Neural cell (in vitro differentiated cells): ENCODE results near the gene RAB6D. TPM values are rescaled to one million over a fixed set of nuclear protein-coding genes. Genes with fewer than 3 reads are reported as not detected.
"Not testable (repeated sequence)": the region's sequence is repeated elsewhere in the genome, so short reads cannot be mapped to it uniquely, and the experiment has no call there.

Source experiments
- H2AFZ ChIP-seq: fragments of 200-600, 300-800 bp; sonication (generic), shearing (Covaris generic); 2 replicates; pipeline ENCODE4 v1.6.0; 2014; ENCODE audit warnings: low read depth, mild to moderate bottlenecking, antibody characterized with exemption, low read length, moderate library complexity
- H3F3A ChIP-seq: fragments of 200-600 bp; shearing (Covaris generic); 2 replicates; pipeline ENCODE4 v1.6.1; 2016; ENCODE audit warnings: mild to moderate bottlenecking, moderate library complexity, mixed read lengths, antibody characterized with exemption, low read length; ENCODE audit not compliant: insufficient read depth, poor library complexity, severe bottlenecking
- H3K27ac ChIP-seq: fragments of 200-600, 300-800 bp; sonication (generic), shearing (Covaris generic); 2 replicates; pipeline ENCODE4 v1.5.1; 2014; ENCODE audit warnings: mild to moderate bottlenecking, low read length, moderate library complexity
- H3K27me3 ChIP-seq: fragments of 300-800, 200-600 bp; sonication (generic), shearing (Covaris generic); 2 replicates; pipeline ENCODE4 v1.6.0; 2014; ENCODE audit warnings: mild to moderate bottlenecking, low read depth, low read length, moderate library complexity; ENCODE audit not compliant: insufficient read depth
- H3K36me3 ChIP-seq: fragments of 300-800, 200-600 bp; sonication (generic), shearing (Covaris generic); 2 replicates; pipeline ENCODE4 v1.5.1; 2014; ENCODE audit warnings: mild to moderate bottlenecking, antibody characterized with exemption, low read length, moderate library complexity; ENCODE audit not compliant: insufficient read depth
- H3K4me2 ChIP-seq: fragments of 300-800, 200-600 bp; sonication (generic), shearing (Covaris generic); 2 replicates; pipeline ENCODE4 v1.6.0; 2014; ENCODE audit warnings: mild to moderate bottlenecking, low read length
- H3K4me3 ChIP-seq: fragments of 300-800, 200-600 bp; sonication (generic), shearing (Covaris generic); 2 replicates; pipeline ENCODE4 v1.5.1; 2014; ENCODE audit warnings: mild to moderate bottlenecking, low read length, moderate library complexity
- H3K79me2 ChIP-seq: fragments of 200-600 bp; shearing (Covaris generic); replicated peaks from 2 replicates; pipeline ENCODE4 v1.6.0; 2014; ENCODE audit warnings: mild to moderate bottlenecking, low read length, moderate library complexity; ENCODE audit not compliant: insufficient read depth
- H3K9ac ChIP-seq: fragments of 300-800, 200-600 bp; sonication (generic), shearing (Covaris generic); 2 replicates; pipeline ENCODE4 v1.6.1; 2016; ENCODE audit warnings: mild to moderate bottlenecking, low read length, mixed read lengths
- H3K9me2 ChIP-seq: fragments of 200-600 bp; shearing (Covaris generic); 2 replicates; pipeline ENCODE4 v1.6.1; 2016; ENCODE audit warnings: mild to moderate bottlenecking, low read length, mixed read lengths; ENCODE audit not compliant: insufficient read depth
- H3K9me3 ChIP-seq: fragments of 200-600, 300-800 bp; sonication (generic), shearing (Covaris generic); 2 replicates; pipeline ENCODE4 v1.6.1; 2016; ENCODE audit warnings: mild to moderate bottlenecking, mixed run types, low read length, moderate library complexity, mixed read lengths
- H4K20me1 ChIP-seq: fragments of 200-600 bp; shearing (Covaris generic); 2 replicates; pipeline ENCODE4 v1.6.1; 2016; ENCODE audit warnings: mild to moderate bottlenecking, mixed run types; ENCODE audit not compliant: insufficient read depth
- CTCF ChIP-seq: fragments of 450-650 bp; IDR thresholded peaks from 2 replicates; pipeline ENCODE4 v1.5.1; 2014; ENCODE audit warnings: antibody characterized with exemption, mild to moderate bottlenecking, moderate library complexity; ENCODE audit not compliant: poor library complexity, severe bottlenecking
- EP300 ChIP-seq: fragments of 450-650 bp; conservative IDR thresholded peaks from 2 replicates; pipeline ENCODE4 v1.6.1; 2014; ENCODE audit warnings: antibody characterized with exemption, mild to moderate bottlenecking, moderate library complexity; ENCODE audit not compliant: poor library complexity, severe bottlenecking
- EZH2 ChIP-seq: fragments of 200-600, 300-800 bp; shearing (Covaris generic), sonication (generic); IDR thresholded peaks from 2 replicates; pipeline ENCODE4 v1.6.1; 2014; ENCODE audit warnings: antibody characterized with exemption, low read length, borderline replicate concordance, mild to moderate bottlenecking; ENCODE audit not compliant: insufficient read depth, poor library complexity, severe bottlenecking
- MXI1 ChIP-seq: fragments of 450-650 bp; conservative IDR thresholded peaks from 2 replicates; pipeline ENCODE4 v1.6.1; 2014; ENCODE audit warnings: antibody characterized with exemption, mild to moderate bottlenecking; ENCODE audit not compliant: poor library complexity, severe bottlenecking
- POLR2AphosphoS5 ChIP-seq: IDR thresholded peaks from 2 replicates; pipeline ENCODE4 v1.6.1; 2012
- RAD21 ChIP-seq: fragments of 450-650 bp; conservative IDR thresholded peaks from 2 replicates; pipeline ENCODE4 v1.6.1; 2014; ENCODE audit warnings: antibody characterized with exemption, mild to moderate bottlenecking, moderate library complexity
- SMC3 ChIP-seq: fragments of 450-650 bp; conservative IDR thresholded peaks from 2 replicates; pipeline ENCODE4 v1.6.1; 2014; ENCODE audit warnings: antibody characterized with exemption, mild to moderate bottlenecking, moderate library complexity; ENCODE audit not compliant: poor library complexity
- TAF1 ChIP-seq: IDR thresholded peaks from 2 replicates; pipeline ENCODE4 v1.6.1; 2012; ENCODE audit warnings: low read depth
- polyA minus RNA-seq: library from RNA; depleted of rRNA, polyadenylated mRNA; stranded (reverse); fragments of >200 nt; gene quantifications from 2 replicates; pipeline ENCODE4 v1.2.3, GENCODE V29; 2014
- polyA plus RNA-seq: library from polyadenylated mRNA; depleted of rRNA; stranded (reverse); fragments of >200 nt; gene quantifications from 2 replicates; pipeline ENCODE4 v1.2.3, GENCODE V29; 2014
- TF ChIP-seq, protein P1 (sequence below): IDR thresholded peaks from 2 replicates; pipeline ENCODE4 v1.6.1; 2012; ENCODE audit warnings: borderline replicate concordance

Gene RAB6D
- 0.63 and 0.68 TPM in 2 replicates for polyA plus RNA-seq
- polyA minus RNA-seq: 2.2 TPM in 2 replicates

DNA sequence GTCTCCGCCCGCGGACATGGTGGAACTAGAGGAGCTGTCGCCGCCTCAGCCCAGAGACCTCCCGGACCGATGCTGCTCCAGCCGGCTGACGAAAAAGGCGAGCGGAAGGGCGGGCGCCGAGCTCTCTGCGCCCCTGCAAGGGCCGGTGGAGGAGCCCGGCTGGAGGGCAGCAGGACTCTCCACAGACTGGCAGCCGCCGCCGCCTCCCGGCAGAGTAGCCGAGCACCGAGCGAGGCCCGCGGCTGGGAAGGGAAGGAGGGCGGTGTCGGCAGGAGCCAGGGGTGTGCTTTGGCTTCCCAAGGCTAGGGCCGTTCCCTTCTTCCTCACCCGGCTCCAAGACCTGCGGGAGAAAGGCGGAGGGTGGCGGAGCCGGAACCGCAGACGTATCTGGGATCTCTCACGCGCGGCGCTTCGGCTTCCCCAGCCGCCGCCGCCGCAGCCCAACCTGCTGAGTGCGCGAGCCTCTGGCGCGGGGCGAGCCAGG is at the start of gene RAB6D:
Gene RAB6D, minus strand, starts transcription at position 466 of the 484 bp plus-strand sequence. Its CDS starts 448 bp downstream, at position 18.
- not testable (repeated sequence) for H4K20me1 ChIP-seq, H3K9me3 ChIP-seq, H3K36me3 ChIP-seq, H2AFZ ChIP-seq, H3F3A ChIP-seq, H3K9me2 ChIP-seq, H3K79me2 ChIP-seq
- peak; percentile 34 for TF ChIP-seq POLR2AphosphoS5
- H3K4me2 ChIP-seq: peak within 1 kb of the TSS; percentile 38
- peak within 1 kb of the TSS; percentile 66 for H3K4me3 ChIP-seq
- peak within 1 kb of the TSS; percentile 62 for H3K27ac ChIP-seq
- H3K9ac ChIP-seq: peak within 1 kb of the TSS; percentile 69
- H3K27me3 ChIP-seq: peaks cover 22% of the 10 kb centered on the region

GRCh38 chr2:131413148-131413747 is 49.3 kb upstream of the RAB6D start:
- H4K20me1 ChIP-seq: no peaks in the 10 kb centered on the region
- TF ChIP-seq SMC3 (peak; percentile 87), EZH2 (no peak), MXI1 (no peak), CTCF (peak; percentile 89), EP300 (no peak), RAD21 (peak; percentile 87), POLR2AphosphoS5 (no peak), TAF1 (no peak)
- no peak overlapping the region for H3K4me2 ChIP-seq
- H3K9ac ChIP-seq: no peak overlapping the region
- H3K27ac ChIP-seq: no peak overlapping the region
- H2AFZ ChIP-seq: no peak overlapping the region
- no peaks in the 10 kb centered on the region for H3F3A ChIP-seq
- H3K4me3 ChIP-seq: no peak overlapping the region
- no peaks in the 10 kb centered on the region for H3K9me3 ChIP-seq
- no peaks in the 10 kb centered on the region for H3K36me3 ChIP-seq
- no peaks in the 10 kb centered on the region for H3K27me3 ChIP-seq
- no peaks in the 10 kb centered on the region for H3K79me2 ChIP-seq
- H3K9me2 ChIP-seq: no peaks in the 10 kb centered on the region

DNA sequence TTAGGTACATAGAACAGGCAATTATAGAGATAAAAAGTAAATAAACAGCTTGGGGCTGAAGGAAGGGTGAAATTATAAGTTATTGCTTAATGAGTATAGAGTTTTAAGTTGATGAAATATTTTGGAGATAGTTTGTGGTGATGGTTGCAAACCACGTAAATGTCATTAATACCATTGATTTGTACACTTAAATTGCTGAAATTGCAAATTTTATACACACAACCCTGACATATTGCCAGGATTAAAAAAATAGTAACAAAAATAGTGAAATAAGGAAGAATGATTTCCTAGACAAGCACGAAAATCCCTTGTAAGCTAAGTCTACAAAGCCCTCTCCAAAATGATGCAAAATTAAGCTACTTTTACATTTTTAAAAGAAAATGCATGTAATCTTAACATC is 46.2 kb upstream of the RAB6D start:
- Histone ChIP-seq H2AFZ (no peak overlapping the region), H3K9me3 (no peaks in the 10 kb centered on the region), H3K79me2 (no peaks in the 10 kb centered on the region), H3F3A (no peaks in the 10 kb centered on the region), H3K36me3 (no peaks in the 10 kb centered on the region), H4K20me1 (no peaks in the 10 kb centered on the region), H3K9ac (no peak overlapping the region), H3K27ac (no peak overlapping the region), H3K27me3 (no peaks in the 10 kb centered on the region), H3K9me2 (no peaks in the 10 kb centered on the region), H3K4me3 (no peak overlapping the region), H3K4me2 (no peak overlapping the region)
- TF ChIP-seq TAF1: no peak
- no peak for TF ChIP-seq MXI1
- no peak for TF ChIP-seq POLR2AphosphoS5
- TF ChIP-seq, protein P1, sequence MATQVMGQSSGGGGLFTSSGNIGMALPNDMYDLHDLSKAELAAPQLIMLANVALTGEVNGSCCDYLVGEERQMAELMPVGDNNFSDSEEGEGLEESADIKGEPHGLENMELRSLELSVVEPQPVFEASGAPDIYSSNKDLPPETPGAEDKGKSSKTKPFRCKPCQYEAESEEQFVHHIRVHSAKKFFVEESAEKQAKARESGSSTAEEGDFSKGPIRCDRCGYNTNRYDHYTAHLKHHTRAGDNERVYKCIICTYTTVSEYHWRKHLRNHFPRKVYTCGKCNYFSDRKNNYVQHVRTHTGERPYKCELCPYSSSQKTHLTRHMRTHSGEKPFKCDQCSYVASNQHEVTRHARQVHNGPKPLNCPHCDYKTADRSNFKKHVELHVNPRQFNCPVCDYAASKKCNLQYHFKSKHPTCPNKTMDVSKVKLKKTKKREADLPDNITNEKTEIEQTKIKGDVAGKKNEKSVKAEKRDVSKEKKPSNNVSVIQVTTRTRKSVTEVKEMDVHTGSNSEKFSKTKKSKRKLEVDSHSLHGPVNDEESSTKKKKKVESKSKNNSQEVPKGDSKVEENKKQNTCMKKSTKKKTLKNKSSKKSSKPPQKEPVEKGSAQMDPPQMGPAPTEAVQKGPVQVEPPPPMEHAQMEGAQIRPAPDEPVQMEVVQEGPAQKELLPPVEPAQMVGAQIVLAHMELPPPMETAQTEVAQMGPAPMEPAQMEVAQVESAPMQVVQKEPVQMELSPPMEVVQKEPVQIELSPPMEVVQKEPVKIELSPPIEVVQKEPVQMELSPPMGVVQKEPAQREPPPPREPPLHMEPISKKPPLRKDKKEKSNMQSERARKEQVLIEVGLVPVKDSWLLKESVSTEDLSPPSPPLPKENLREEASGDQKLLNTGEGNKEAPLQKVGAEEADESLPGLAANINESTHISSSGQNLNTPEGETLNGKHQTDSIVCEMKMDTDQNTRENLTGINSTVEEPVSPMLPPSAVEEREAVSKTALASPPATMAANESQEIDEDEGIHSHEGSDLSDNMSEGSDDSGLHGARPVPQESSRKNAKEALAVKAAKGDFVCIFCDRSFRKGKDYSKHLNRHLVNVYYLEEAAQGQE: no peak
- TF ChIP-seq SMC3: no peak
- TF ChIP-seq RAD21: no peak
- no peak for TF ChIP-seq CTCF
- no peak for TF ChIP-seq EZH2
- no peak for TF ChIP-seq EP300
